Measurements from ENCODE around the gene GRM7. TPM values are rescaled to one million over a fixed set of nuclear protein-coding genes. Genes with fewer than 3 reads are reported as not detected.

GRM7 gene
- not detected for total RNA-seq

GRCh38 chr3:6860954-6861624 lies at the start of gene GRM7:
TSS of gene GRM7 (plus strand) at chr3:6861115.
- TF ChIP-seq CTCF (IDR thresholded peaks at IDR 0.05), result no peak
- Mint-ChIP-seq H3K9me3 (no peaks in the 10 kb centered on the region), H3K36me3 (ENCODE audit: low read depth) (no peaks in the 10 kb centered on the region), H3K4me3 (no peak within 1 kb of the TSS), H3K4me1 (ENCODE audit: low read depth) (no peaks in the 10 kb centered on the region), H3K27me3 (peaks cover 15% of the 10 kb centered on the region), H3K27ac (no peak within 1 kb of the TSS)
- DNase-seq, result no peak
- intact Hi-C loops (cut with micrococcal nuclease), result no loop called here
- ChIA-PET POLR2A (no interaction called here), CTCF (no interaction called here)
- ATAC-seq, result no peak

- H3K27me3 Mint-ChIP-seq, result no peaks in the 10 kb centered on the region
- CTCF ChIA-PET, result no interaction called here
- H3K4me1 Mint-ChIP-seq (ENCODE audit: low read depth), result no peaks in the 10 kb centered on the region
- DNase-seq (no peak), ATAC-seq (no peak)
- POLR2A ChIA-PET, result no interaction called here
- no peak overlapping the region for H3K27ac Mint-ChIP-seq
- H3K36me3 Mint-ChIP-seq (ENCODE audit: low read depth), result no peaks in the 10 kb centered on the region
- no peak overlapping the region for H3K4me3 Mint-ChIP-seq
- TF ChIP-seq CTCF (IDR thresholded peaks at IDR 0.05), result no peak
- no peaks in the 10 kb centered on the region for H3K9me3 Mint-ChIP-seq
- intact Hi-C loops (cut with micrococcal nuclease), result no loop called here
Measured at GRCh38 chr3:6821411-6821810, 39.5 kb upstream of the GRM7 start.

GRCh38 chr3:6825524-6825923 lies 35.4 kb upstream of the GRM7 start:
- H3K9me3 Mint-ChIP-seq, result peaks cover 2% of the 10 kb centered on the region
- CTCF ChIA-PET, result no interaction called here
- intact Hi-C loops (cut with micrococcal nuclease), result no loop called here
- DNase-seq (no peak), ATAC-seq (no peak)
- no peak overlapping the region for H3K27ac Mint-ChIP-seq
- no peaks in the 10 kb centered on the region for H3K4me1 Mint-ChIP-seq (ENCODE audit: low read depth)
- no peak overlapping the region for H3K4me3 Mint-ChIP-seq
- no peaks in the 10 kb centered on the region for H3K36me3 Mint-ChIP-seq (ENCODE audit: low read depth)
- TF ChIP-seq CTCF (IDR thresholded peaks at IDR 0.05), result no peak
- POLR2A ChIA-PET, result no interaction called here
- H3K27me3 Mint-ChIP-seq, result no peaks in the 10 kb centered on the region

GRCh38 chr3:6827453-6827852 lies 33.5 kb upstream of the GRM7 start:
- Mint-ChIP-seq H3K27me3 (no peaks in the 10 kb centered on the region), H3K9me3 (peaks cover 6% of the 10 kb centered on the region), H3K4me3 (no peak overlapping the region), H3K36me3 (ENCODE audit: low read depth) (no peaks in the 10 kb centered on the region), H3K4me1 (ENCODE audit: low read depth) (no peaks in the 10 kb centered on the region), H3K27ac (no peak overlapping the region)
- ChIA-PET CTCF (no interaction called here), POLR2A (no interaction called here)
- no peak for ATAC-seq
- TF ChIP-seq CTCF (IDR thresholded peaks at IDR 0.05), result no peak
- DNase-seq, result no peak
- intact Hi-C loops (cut with micrococcal nuclease), result no loop called here

GRCh38 chr3:6844723-6845122 lies 16.2 kb upstream of the GRM7 start:
- Mint-ChIP-seq H3K4me1 (ENCODE audit: low read depth) (no peaks in the 10 kb centered on the region), H3K27me3 (no peaks in the 10 kb centered on the region), H3K27ac (no peak overlapping the region), H3K4me3 (no peak overlapping the region), H3K9me3 (peaks cover 3% of the 10 kb centered on the region), H3K36me3 (ENCODE audit: low read depth) (no peaks in the 10 kb centered on the region)
- intact Hi-C loops (cut with micrococcal nuclease), result no loop called here
- ATAC-seq (no peak), DNase-seq (no peak)
- no peak for TF ChIP-seq CTCF (IDR thresholded peaks at IDR 0.05)
- POLR2A ChIA-PET, result no interaction called here
- CTCF ChIA-PET, result interaction anchor here (1.1 kb wide), 1 partner anchor 13 kb away, joined by 3 read pairs; no protein-coding TSS in a partner anchor
